ENCODE data around the gene LRP2. TPM values are rescaled to one million over a fixed set of nuclear protein-coding genes. Genes with fewer than 3 reads are reported as not detected.

The LRP2 gene
- total RNA-seq, 4 donors from 2014 or later, result 0.08 to 0.96 (median 0.20) TPM

DNA sequence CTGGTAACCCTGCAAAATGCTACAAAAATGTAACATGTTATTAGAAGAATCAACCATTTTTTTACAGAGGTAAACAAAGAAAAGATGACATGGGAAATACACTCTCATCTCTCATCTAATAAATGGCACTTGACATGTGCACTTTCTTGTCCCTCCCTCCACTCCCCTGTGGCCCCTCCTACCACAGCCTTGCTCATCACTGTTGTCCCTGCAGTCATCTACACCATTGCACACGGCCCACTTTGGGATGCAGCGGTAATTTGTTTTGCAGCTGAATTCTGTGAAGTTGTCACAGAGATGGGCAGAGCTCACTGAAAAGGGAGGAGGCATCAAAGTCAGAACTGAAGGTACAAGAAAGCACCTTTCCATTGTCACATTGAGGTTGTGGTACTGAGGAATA is 189.4 kb downstream of the LRP2 start:
- peaks cover 3% of the 10 kb centered on the region for H3K27me3 ChIP-seq
- TF ChIP-seq, protein P1, sequence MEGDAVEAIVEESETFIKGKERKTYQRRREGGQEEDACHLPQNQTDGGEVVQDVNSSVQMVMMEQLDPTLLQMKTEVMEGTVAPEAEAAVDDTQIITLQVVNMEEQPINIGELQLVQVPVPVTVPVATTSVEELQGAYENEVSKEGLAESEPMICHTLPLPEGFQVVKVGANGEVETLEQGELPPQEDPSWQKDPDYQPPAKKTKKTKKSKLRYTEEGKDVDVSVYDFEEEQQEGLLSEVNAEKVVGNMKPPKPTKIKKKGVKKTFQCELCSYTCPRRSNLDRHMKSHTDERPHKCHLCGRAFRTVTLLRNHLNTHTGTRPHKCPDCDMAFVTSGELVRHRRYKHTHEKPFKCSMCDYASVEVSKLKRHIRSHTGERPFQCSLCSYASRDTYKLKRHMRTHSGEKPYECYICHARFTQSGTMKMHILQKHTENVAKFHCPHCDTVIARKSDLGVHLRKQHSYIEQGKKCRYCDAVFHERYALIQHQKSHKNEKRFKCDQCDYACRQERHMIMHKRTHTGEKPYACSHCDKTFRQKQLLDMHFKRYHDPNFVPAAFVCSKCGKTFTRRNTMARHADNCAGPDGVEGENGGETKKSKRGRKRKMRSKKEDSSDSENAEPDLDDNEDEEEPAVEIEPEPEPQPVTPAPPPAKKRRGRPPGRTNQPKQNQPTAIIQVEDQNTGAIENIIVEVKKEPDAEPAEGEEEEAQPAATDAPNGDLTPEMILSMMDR (IDR thresholded peaks at IDR 0.05), result no peak
- TF ChIP-seq EP300 (IDR thresholded peaks at IDR 0.05) (no peak), POLR2A (IDR thresholded peaks at IDR 0.05) (no peak), POLR2AphosphoS5 (IDR thresholded peaks at IDR 0.05) (no peak)
- no peaks in the 10 kb centered on the region for H3K4me1 ChIP-seq
- WGBS, result 59% methylated on average over 2 of the region's 2 CpGs
- H3K9me3 ChIP-seq, result no peaks in the 10 kb centered on the region
- H3K36me3 ChIP-seq, result no peaks in the 10 kb centered on the region
- H3K27ac ChIP-seq, result no peak overlapping the region
- H3K4me3 ChIP-seq, result no peak overlapping the region
- no peak for DNase-seq (ENCODE audit: low spot score in 2 of 2)

- peaks cover 3% of the 10 kb centered on the region for H3K27me3 ChIP-seq
- TF ChIP-seq POLR2AphosphoS5 (IDR thresholded peaks at IDR 0.05) (no peak), POLR2A (IDR thresholded peaks at IDR 0.05) (no peak), EP300 (IDR thresholded peaks at IDR 0.05) (no peak)
- TF ChIP-seq, protein P1 (IDR thresholded peaks at IDR 0.05), result no peak
- H3K27ac ChIP-seq, result no peak overlapping the region
- no peaks in the 10 kb centered on the region for H3K4me1 ChIP-seq
- no peak for DNase-seq (ENCODE audit: low spot score in 2 of 2)
- H3K36me3 ChIP-seq, result no peaks in the 10 kb centered on the region
- no peak overlapping the region for H3K4me3 ChIP-seq
- no peaks in the 10 kb centered on the region for H3K9me3 ChIP-seq
- 78% methylated on average over 2 of the region's 2 CpGs for WGBS
Observed at GRCh38 chr2:169172151-169172735, 190.1 kb downstream of the LRP2 start.

DNA sequence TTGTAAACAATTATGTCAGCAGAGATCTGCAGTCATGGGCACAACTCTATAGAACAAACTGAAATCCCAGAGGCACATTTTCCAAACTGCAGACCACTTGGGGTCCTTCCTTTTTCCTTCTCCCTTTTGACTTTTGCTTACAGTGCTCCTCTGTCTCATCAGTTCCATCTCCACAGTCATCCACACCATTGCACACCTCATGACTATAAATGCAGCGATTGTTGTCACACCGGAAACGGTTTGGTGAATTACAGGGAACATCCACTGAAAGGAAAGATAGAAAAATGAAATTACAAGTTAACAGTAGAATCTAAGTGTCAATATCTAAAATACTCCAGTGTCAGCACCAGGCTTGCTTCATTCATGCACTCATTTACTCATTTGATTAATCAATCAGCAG is 196.5 kb downstream of the LRP2 start:
- TF ChIP-seq, protein P1 (IDR thresholded peaks at IDR 0.05), result no peak
- TF ChIP-seq EP300 (IDR thresholded peaks at IDR 0.05) (no peak), POLR2AphosphoS5 (IDR thresholded peaks at IDR 0.05) (no peak), POLR2A (IDR thresholded peaks at IDR 0.05) (no peak)
- 89% methylated on average over 3 of the region's 3 CpGs for WGBS

GRCh38 chr2:169164311-169164710 is 198.0 kb downstream of the LRP2 start:
- no peaks in the 10 kb centered on the region for H3K27me3 ChIP-seq
- no peaks in the 10 kb centered on the region for H3K4me1 ChIP-seq
- H3K36me3 ChIP-seq, result no peaks in the 10 kb centered on the region
- no peak for DNase-seq (ENCODE audit: low spot score in 2 of 2)
- no peak overlapping the region for H3K27ac ChIP-seq
- TF ChIP-seq, protein P1 (IDR thresholded peaks at IDR 0.05), result no peak
- TF ChIP-seq POLR2AphosphoS5 (IDR thresholded peaks at IDR 0.05), result no peak
- no peak for TF ChIP-seq EP300 (IDR thresholded peaks at IDR 0.05)
- no peak for TF ChIP-seq POLR2A (IDR thresholded peaks at IDR 0.05)
- H3K4me3 ChIP-seq, result no peak overlapping the region
- H3K9me3 ChIP-seq, result no peaks in the 10 kb centered on the region
- WGBS, result 48% methylated on average over 2 of the region's 2 CpGs

More for the DNA sequence above, 196.5 kb downstream of the LRP2 start:
- Histone ChIP-seq H3K36me3 (no peaks in the 10 kb centered on the region), H3K27ac (no peak overlapping the region), H3K9me3 (no peaks in the 10 kb centered on the region), H3K27me3 (no peaks in the 10 kb centered on the region), H3K4me3 (no peak overlapping the region), H3K4me1 (no peaks in the 10 kb centered on the region)
- no peak for DNase-seq (ENCODE audit: low spot score in 2 of 2)

GRCh38 chr2:169162613-169163012 is 199.7 kb downstream of the LRP2 start:
- TF ChIP-seq POLR2A (IDR thresholded peaks at IDR 0.05), result no peak
- TF ChIP-seq, protein P1 (IDR thresholded peaks at IDR 0.05), result no peak
- no peak for TF ChIP-seq POLR2AphosphoS5 (IDR thresholded peaks at IDR 0.05)
- no peak for TF ChIP-seq EP300 (IDR thresholded peaks at IDR 0.05)
- Histone ChIP-seq H3K4me1 (no peaks in the 10 kb centered on the region), H3K27ac (no peak overlapping the region), H3K27me3 (no peaks in the 10 kb centered on the region), H3K9me3 (no peaks in the 10 kb centered on the region), H3K36me3 (no peaks in the 10 kb centered on the region), H3K4me3 (no peak overlapping the region)
- whole genome bisulfite sequencing, result 73% methylated on average over 4 of the region's 4 CpGs
- no peak for DNase-seq (ENCODE audit: low spot score in 2 of 2)

Data from suprapubic skin (tissue), 4 donors.